ENCODE data around the gene KBTBD8. TPM values are rescaled to one million over a fixed set of nuclear protein-coding genes. Genes with fewer than 3 reads are reported as not detected.
A peak's percentile ranks its signal among the peaks of the same experiment; 100 is the strongest.

The KBTBD8 gene, protein sequence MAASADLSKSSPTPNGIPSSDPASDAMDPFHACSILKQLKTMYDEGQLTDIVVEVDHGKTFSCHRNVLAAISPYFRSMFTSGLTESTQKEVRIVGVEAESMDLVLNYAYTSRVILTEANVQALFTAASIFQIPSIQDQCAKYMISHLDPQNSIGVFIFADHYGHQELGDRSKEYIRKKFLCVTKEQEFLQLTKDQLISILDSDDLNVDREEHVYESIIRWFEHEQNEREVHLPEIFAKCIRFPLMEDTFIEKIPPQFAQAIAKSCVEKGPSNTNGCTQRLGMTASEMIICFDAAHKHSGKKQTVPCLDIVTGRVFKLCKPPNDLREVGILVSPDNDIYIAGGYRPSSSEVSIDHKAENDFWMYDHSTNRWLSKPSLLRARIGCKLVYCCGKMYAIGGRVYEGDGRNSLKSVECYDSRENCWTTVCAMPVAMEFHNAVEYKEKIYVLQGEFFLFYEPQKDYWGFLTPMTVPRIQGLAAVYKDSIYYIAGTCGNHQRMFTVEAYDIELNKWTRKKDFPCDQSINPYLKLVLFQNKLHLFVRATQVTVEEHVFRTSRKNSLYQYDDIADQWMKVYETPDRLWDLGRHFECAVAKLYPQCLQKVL
- total RNA-seq (10 to 100 TPM in 1 of 2 donors, 1 to 10 TPM in 1; 3.4 to 17.1 TPM), polyA plus RNA-seq (ENCODE audit: insufficient read length in 2 of 2) (1 to 10 TPM; 3.0 to 4.6 TPM)
- long read RNA-seq, donor 1, full-length matches to known transcripts, result 1 of 1 reads
- long read RNA-seq, donor 1, partial matches to known transcripts, result 0 of 1 reads
- long read RNA-seq, donor 1, other reads (novel, unspliced or antisense), result 0 of 1 reads
- long read RNA-seq, donor 2, result 0 reads
- long read RNA-seq, donor 3, full-length matches to known transcripts, result 1 of 1 reads
- long read RNA-seq, donor 3, partial matches to known transcripts, result 0 of 1 reads
- long read RNA-seq, donor 3, other reads (novel, unspliced or antisense), result 0 of 1 reads
- long read RNA-seq, donor 4, result 0 reads

- Histone ChIP-seq H3K27me3 (ENCODE audit: control insufficient read depth, insufficient read depth, low read length) (no peaks in the 10 kb centered on the region), H3K9me3 (ENCODE audit: control insufficient read depth, insufficient read depth, low read length) (no peaks in the 10 kb centered on the region), H3K4me1 (ENCODE audit: control insufficient read depth, insufficient read depth, low read length) (peaks cover 6% of the 10 kb centered on the region), H3K4me3 (ENCODE audit: low read depth, low read length) (peak within 1 kb of the TSS; percentile 82), H3K27ac (ENCODE audit: low read depth, low read length) (peak within 1 kb of the TSS; percentile 78), H3K36me3 (ENCODE audit: control insufficient read depth, insufficient read depth, low read length) (no peaks in the 10 kb centered on the region)
- peak; percentile 93 to 100 (median 98) for DNase-seq (ENCODE audit: low read depth in 4 of 6, low spot score in 6 of 6)
- under 1% methylated on average over 65 of the region's 75 CpGs for WGBS (ENCODE audit: insufficient coverage)
Observed at GRCh38 chr3:66998113-66998903, at the start of gene KBTBD8. Gene KBTBD8 (plus strand): TSS chr3:66998307. CDS start chr3:66998356, 49 bp downstream.

DNA sequence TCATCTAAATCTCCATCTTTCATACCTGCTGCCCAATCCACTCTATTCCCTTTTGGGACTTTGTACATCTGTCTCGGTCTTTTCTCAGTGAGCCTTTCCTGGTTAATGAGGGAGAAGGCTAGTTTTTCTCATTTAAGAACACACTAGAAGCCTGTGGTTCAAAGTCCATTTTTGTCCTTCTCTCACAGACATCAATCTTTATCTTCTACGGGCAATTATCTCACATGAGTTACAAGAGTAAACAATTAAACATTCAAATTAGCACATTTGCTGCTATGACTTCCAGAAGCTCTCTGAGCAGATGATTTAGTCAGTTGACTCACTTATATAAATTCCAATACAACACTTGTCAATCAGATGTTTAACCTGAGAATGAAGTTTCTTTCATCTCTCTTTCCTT, 49.3 kb upstream of the KBTBD8 start:
- Histone ChIP-seq H3K27me3 (ENCODE audit: control insufficient read depth, insufficient read depth, low read length) (no peaks in the 10 kb centered on the region), H3K9me3 (ENCODE audit: control insufficient read depth, insufficient read depth, low read length) (no peaks in the 10 kb centered on the region)
- WGBS (ENCODE audit: insufficient coverage), result no CpG with 5 or more reads among the region's 2 CpGs

DNA sequence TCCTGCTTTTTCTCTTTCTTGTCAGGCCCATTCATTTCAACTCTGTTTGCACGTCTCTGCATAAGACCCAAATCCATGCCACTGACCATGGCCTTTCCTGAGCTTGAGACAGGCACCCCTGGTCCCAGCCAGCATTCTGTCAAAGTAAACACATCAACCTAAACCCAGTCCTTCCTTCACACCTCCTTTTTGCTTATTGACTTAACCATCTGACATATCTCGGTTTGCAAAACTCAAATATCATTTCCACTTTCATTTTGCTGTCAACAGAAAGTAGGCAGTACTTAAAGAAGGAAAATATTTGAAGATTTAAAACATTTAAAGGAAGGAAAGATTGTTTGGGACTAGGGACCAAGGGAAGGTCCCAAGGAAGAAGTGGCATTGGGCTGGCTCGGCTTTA, 48.2 kb upstream of the KBTBD8 start:
- Histone ChIP-seq H3K27ac (ENCODE audit: low read depth, low read length) (no peak overlapping the region), H3K27me3 (ENCODE audit: control insufficient read depth, insufficient read depth, low read length) (no peaks in the 10 kb centered on the region), H3K4me3 (ENCODE audit: low read depth, low read length) (no peak overlapping the region), H3K36me3 (ENCODE audit: control insufficient read depth, insufficient read depth, low read length) (no peaks in the 10 kb centered on the region), H3K9me3 (ENCODE audit: control insufficient read depth, insufficient read depth, low read length) (no peaks in the 10 kb centered on the region), H3K4me1 (ENCODE audit: control insufficient read depth, insufficient read depth, low read length) (no peaks in the 10 kb centered on the region)
- 92% methylated on average over 2 of the region's 3 CpGs for WGBS (ENCODE audit: insufficient coverage)
- DNase-seq (ENCODE audit: low read depth in 4 of 6, low spot score in 6 of 6), result no peak

More for the DNA sequence above, 49.3 kb upstream of the KBTBD8 start:
- Histone ChIP-seq H3K36me3 (ENCODE audit: control insufficient read depth, insufficient read depth, low read length) (no peaks in the 10 kb centered on the region), H3K4me3 (ENCODE audit: low read depth, low read length) (no peak overlapping the region), H3K27ac (ENCODE audit: low read depth, low read length) (no peak overlapping the region), H3K4me1 (ENCODE audit: control insufficient read depth, insufficient read depth, low read length) (no peaks in the 10 kb centered on the region)
- DNase-seq (ENCODE audit: low read depth in 4 of 6, low spot score in 6 of 6), result no peak

- H3K36me3 ChIP-seq (ENCODE audit: control insufficient read depth, insufficient read depth, low read length), result no peaks in the 10 kb centered on the region
Observed at GRCh38 chr3:66952357-66952756, 45.8 kb upstream of the KBTBD8 start.

GRCh38 chr3:66953934-66954445, 44.1 kb upstream of the KBTBD8 start:
- Histone ChIP-seq H3K27ac (ENCODE audit: low read depth, low read length) (no peak overlapping the region), H3K27me3 (ENCODE audit: control insufficient read depth, insufficient read depth, low read length) (no peaks in the 10 kb centered on the region), H3K4me1 (ENCODE audit: control insufficient read depth, insufficient read depth, low read length) (no peaks in the 10 kb centered on the region), H3K36me3 (ENCODE audit: control insufficient read depth, insufficient read depth, low read length) (no peaks in the 10 kb centered on the region), H3K4me3 (ENCODE audit: low read depth, low read length) (no peak overlapping the region), H3K9me3 (ENCODE audit: control insufficient read depth, insufficient read depth, low read length) (no peaks in the 10 kb centered on the region)
- DNase-seq (ENCODE audit: low read depth in 4 of 6, low spot score in 6 of 6), result no peak
- WGBS (ENCODE audit: insufficient coverage), result 83% methylated on average over 2 of the region's 4 CpGs

More at GRCh38 chr3:66952357-66952756, 45.8 kb upstream of the KBTBD8 start:
- no peaks in the 10 kb centered on the region for H3K9me3 ChIP-seq (ENCODE audit: control insufficient read depth, insufficient read depth, low read length)
- H3K27ac ChIP-seq (ENCODE audit: low read depth, low read length), result no peak overlapping the region
- no peaks in the 10 kb centered on the region for H3K4me1 ChIP-seq (ENCODE audit: control insufficient read depth, insufficient read depth, low read length)
- H3K27me3 ChIP-seq (ENCODE audit: control insufficient read depth, insufficient read depth, low read length), result no peaks in the 10 kb centered on the region
- DNase-seq (ENCODE audit: low read depth in 4 of 6, low spot score in 6 of 6), result peak in 1 of 6 donors; percentile 66
- no peak overlapping the region for H3K4me3 ChIP-seq (ENCODE audit: low read depth, low read length)
- no CpG with 5 or more reads among the region's 1 CpG for WGBS (ENCODE audit: insufficient coverage)

DNA sequence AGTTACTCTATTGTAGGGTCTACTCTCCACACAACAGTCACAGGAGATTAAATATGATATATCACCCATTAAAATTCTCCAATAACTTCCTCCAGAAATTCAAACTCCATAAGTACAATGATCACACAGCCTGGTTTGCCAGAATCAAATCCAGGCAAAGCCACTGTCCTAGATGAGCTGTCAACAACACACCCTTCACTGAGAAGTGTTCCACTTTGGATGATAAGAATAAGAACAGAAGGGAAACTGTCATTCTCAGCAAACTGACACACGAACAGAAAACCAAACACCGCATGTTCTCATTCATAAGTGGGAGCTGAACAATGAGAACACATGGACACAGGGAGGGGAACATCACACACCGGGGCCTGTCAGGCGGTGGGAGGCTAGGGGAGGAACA, 41.4 kb upstream of the KBTBD8 start:
- no CpG with 5 or more reads among the region's 4 CpGs for WGBS (ENCODE audit: insufficient coverage)
- no peaks in the 10 kb centered on the region for H3K9me3 ChIP-seq (ENCODE audit: control insufficient read depth, insufficient read depth, low read length)
- no peaks in the 10 kb centered on the region for H3K4me1 ChIP-seq (ENCODE audit: control insufficient read depth, insufficient read depth, low read length)
- H3K27ac ChIP-seq (ENCODE audit: low read depth, low read length), result no peak overlapping the region
- peak in 1 of 6 donors; percentile 23 for DNase-seq (ENCODE audit: low read depth in 4 of 6, low spot score in 6 of 6)
- no peak overlapping the region for H3K4me3 ChIP-seq (ENCODE audit: low read depth, low read length)
- H3K27me3 ChIP-seq (ENCODE audit: control insufficient read depth, insufficient read depth, low read length), result no peaks in the 10 kb centered on the region
- no peaks in the 10 kb centered on the region for H3K36me3 ChIP-seq (ENCODE audit: control insufficient read depth, insufficient read depth, low read length)

GRCh38 chr3:66957367-66957766, 40.7 kb upstream of the KBTBD8 start:
- no peaks in the 10 kb centered on the region for H3K9me3 ChIP-seq (ENCODE audit: control insufficient read depth, insufficient read depth, low read length)
- no peaks in the 10 kb centered on the region for H3K36me3 ChIP-seq (ENCODE audit: control insufficient read depth, insufficient read depth, low read length)
- no peaks in the 10 kb centered on the region for H3K27me3 ChIP-seq (ENCODE audit: control insufficient read depth, insufficient read depth, low read length)
- H3K27ac ChIP-seq (ENCODE audit: low read depth, low read length), result no peak overlapping the region
- no peak overlapping the region for H3K4me3 ChIP-seq (ENCODE audit: low read depth, low read length)
- H3K4me1 ChIP-seq (ENCODE audit: control insufficient read depth, insufficient read depth, low read length), result no peaks in the 10 kb centered on the region
- WGBS (ENCODE audit: insufficient coverage), result 75% methylated on average over 5 of the region's 5 CpGs
- DNase-seq (ENCODE audit: low read depth in 4 of 6, low spot score in 6 of 6), result no peak

- no peaks in the 10 kb centered on the region for H3K36me3 ChIP-seq (ENCODE audit: control insufficient read depth, insufficient read depth, low read length)
- no CpG with 5 or more reads among the region's 1 CpG for WGBS (ENCODE audit: insufficient coverage)
- no peaks in the 10 kb centered on the region for H3K27me3 ChIP-seq (ENCODE audit: control insufficient read depth, insufficient read depth, low read length)
- DNase-seq (ENCODE audit: low read depth in 4 of 6, low spot score in 6 of 6), result no peak
- no peaks in the 10 kb centered on the region for H3K9me3 ChIP-seq (ENCODE audit: control insufficient read depth, insufficient read depth, low read length)
- no peak overlapping the region for H3K4me3 ChIP-seq (ENCODE audit: low read depth, low read length)
- no peaks in the 10 kb centered on the region for H3K4me1 ChIP-seq (ENCODE audit: control insufficient read depth, insufficient read depth, low read length)
- no peak overlapping the region for H3K27ac ChIP-seq (ENCODE audit: low read depth, low read length)
Observed at GRCh38 chr3:66958067-66958466, 40.0 kb upstream of the KBTBD8 start.

GRCh38 chr3:66962664-66963063, 35.4 kb upstream of the KBTBD8 start:
- Histone ChIP-seq H3K27me3 (ENCODE audit: control insufficient read depth, insufficient read depth, low read length) (no peaks in the 10 kb centered on the region), H3K4me3 (ENCODE audit: low read depth, low read length) (no peak overlapping the region), H3K36me3 (ENCODE audit: control insufficient read depth, insufficient read depth, low read length) (no peaks in the 10 kb centered on the region), H3K4me1 (ENCODE audit: control insufficient read depth, insufficient read depth, low read length) (no peaks in the 10 kb centered on the region), H3K9me3 (ENCODE audit: control insufficient read depth, insufficient read depth, low read length) (no peaks in the 10 kb centered on the region), H3K27ac (ENCODE audit: low read depth, low read length) (no peak overlapping the region)
- DNase-seq (ENCODE audit: low read depth in 4 of 6, low spot score in 6 of 6), result no peak
- 100% methylated on average over 2 of the region's 3 CpGs for WGBS (ENCODE audit: insufficient coverage)
